ENCODE results near the gene CTBS.

Gene CTBS

GRCh38 chr1:84505493-84506001, 68.7 kb downstream of the CTBS start:
- no peak for TF ChIP-seq CTCF (IDR thresholded peaks at IDR 0.05; ENCODE audit: extremely low read depth, insufficient read depth, missing control alignments)
- no peak for DNase-seq (ENCODE audit: low spot score)
- in situ Hi-C loops (cut with MboI; ENCODE audit: low pct_unique_long_range_greater_than_20kb, low sequenced_read_pairs, unreplicated experiment), result no loop called here

DNA sequence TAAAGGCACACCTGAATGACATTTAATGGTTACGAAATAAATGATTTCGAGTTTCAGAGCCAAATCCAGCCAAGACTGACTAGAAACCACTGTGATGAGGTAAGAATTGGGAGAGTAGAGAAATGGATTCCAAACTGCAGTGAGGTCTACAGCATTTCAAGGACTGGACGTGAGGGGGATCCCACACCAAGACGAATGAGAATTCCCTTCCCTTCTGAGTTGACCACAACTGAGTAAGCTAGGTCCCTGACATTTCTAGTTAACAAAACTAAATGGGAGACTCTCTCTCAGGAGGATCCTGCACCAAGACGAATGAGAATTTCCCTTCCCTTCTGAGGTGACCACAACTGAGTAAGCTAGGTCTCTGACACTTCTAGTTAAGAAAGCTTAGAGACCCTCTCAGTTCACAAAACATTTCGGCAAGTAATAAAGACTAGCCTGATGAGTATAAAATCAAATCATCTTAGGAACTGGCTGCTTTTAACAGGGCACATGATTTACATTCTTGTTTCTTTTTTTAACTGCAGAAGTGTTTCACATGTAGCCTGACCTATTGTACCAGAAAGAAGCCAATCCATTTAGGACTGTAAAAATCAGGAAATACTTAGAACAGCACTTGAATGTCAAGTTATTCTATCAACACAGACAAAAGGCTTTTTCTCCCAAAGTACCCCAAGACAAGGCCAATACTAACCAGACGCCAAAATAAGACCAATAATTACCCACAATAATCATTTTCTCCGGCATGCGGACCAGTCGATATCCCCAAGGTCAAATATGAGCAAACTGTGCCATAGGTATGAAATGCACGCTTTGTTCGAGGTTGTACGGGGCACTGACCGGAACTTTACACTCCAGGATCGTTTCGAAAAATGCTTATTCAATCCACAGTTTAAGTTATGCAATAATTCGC, 69.4 kb downstream of the CTBS start:
- peak; percentile 14 for DNase-seq (ENCODE audit: low spot score)
- TF ChIP-seq CTCF (IDR thresholded peaks at IDR 0.05; ENCODE audit: extremely low read depth, insufficient read depth, missing control alignments), result no peak
- in situ Hi-C loops (cut with MboI; ENCODE audit: low pct_unique_long_range_greater_than_20kb, low sequenced_read_pairs, unreplicated experiment), result no loop called here

DNA sequence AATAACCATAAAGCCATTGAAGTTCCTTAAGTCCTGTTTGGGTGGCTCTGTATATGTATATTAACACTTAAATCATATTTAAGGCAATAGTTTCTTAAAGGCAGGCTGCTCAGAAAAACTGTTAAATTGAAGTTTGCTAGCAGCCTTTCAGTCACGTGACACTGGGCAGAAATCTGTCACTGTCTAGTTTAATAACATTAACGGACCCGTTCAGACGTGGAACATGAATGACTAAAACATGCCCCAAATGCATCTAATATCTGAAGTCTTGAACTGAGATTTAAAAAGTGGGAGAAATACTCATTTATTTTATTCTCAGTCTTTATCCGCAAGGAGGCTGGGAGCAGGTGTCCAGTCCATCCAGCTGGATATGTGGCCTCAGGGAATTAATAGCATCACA, 71.3 kb downstream of the CTBS start:
- in situ Hi-C loops (cut with MboI; ENCODE audit: low pct_unique_long_range_greater_than_20kb, low sequenced_read_pairs, unreplicated experiment), result no loop called here
- no peak for TF ChIP-seq CTCF (IDR thresholded peaks at IDR 0.05; ENCODE audit: extremely low read depth, insufficient read depth, missing control alignments)
- DNase-seq (ENCODE audit: low spot score), result no peak
